Measurements from ENCODE around the gene SUGP1. TPM values are rescaled to one million over a fixed set of nuclear protein-coding genes. Genes with fewer than 3 reads are reported as not detected.
"Not testable (repeated sequence)": the region's sequence is repeated elsewhere in the genome, so short reads cannot be mapped to it uniquely, and the experiment has no call there.

SUGP1 gene
- polyA plus RNA-seq, 3 donors: 17.4 to 38.8 (median 18.1) TPM

DNA sequence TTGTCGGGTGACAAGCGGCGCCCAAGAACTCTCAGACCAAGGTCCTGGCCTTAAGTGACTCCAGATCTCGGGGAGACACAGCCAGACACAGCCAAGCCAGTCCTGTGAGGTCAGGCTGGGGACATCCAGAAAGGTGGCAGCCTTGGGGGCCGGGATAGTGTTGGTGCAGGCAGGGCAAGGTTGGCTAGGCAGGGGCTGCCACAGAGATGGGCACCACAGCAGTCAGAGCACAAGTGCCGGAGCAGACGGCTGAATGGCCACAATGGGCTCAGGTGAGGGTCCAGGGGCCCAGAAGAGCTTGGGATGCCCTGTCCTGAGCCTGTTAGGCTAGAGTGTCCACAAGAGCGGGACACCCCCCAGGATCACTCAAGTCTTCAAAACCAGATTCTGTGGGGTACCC is 32.5 kb upstream of the SUGP1 start:
- H3K4me3 ChIP-seq (replicated peaks in 1 of 3; ENCODE audit: low read depth in 2 of 3, low read length in 3 of 3): no peak overlapping the region
- no peak overlapping the region for H3K4me2 ChIP-seq (replicated peaks; ENCODE audit: extremely low read depth, low read length, poor library complexity, severe bottlenecking)
- no peak overlapping the region for H2AFZ ChIP-seq (ENCODE audit: insufficient read depth, low read depth, low read length, poor library complexity, severe bottlenecking)
- 100% methylated on average over 7 of the region's 8 CpGs for WGBS (ENCODE audit: insufficient coverage)
- H3K27ac ChIP-seq (ENCODE audit: low read depth in 1 of 2, low read length in 2 of 2): no peak overlapping the region
- no peaks in the 10 kb centered on the region for H3K4me1 ChIP-seq (ENCODE audit: control insufficient read depth in 1 of 2, insufficient read depth in 2 of 2, low read length in 2 of 2)
- Mint-ChIP-seq H3K36me3 (peaks cover 70 to 100% of the 10 kb centered on the region in 2 donors), H3K9me3 (no peaks in the 10 kb centered on the region), H3K27ac (peak overlapping the region in 1 of 7 donors; percentile 56), H3K4me1 (no peaks in the 10 kb centered on the region), H3K27me3 (ENCODE audit: low read depth in 3 of 3) (peaks cover 0 to 1% (median 0%) of the 10 kb centered on the region in 3 donors), H3K4me3 (no peak overlapping the region)
- H4K20me1 ChIP-seq (ENCODE audit: insufficient read depth, low read length): peaks cover 3% of the 10 kb centered on the region
- H3K9me3 ChIP-seq (replicated peaks in 1 of 2; ENCODE audit: control insufficient read depth in 1 of 2, insufficient read depth in 1 of 2, low read length in 2 of 2): no peaks in the 10 kb centered on the region
- no peaks in the 10 kb centered on the region for H3K27me3 ChIP-seq (ENCODE audit: control insufficient read depth in 2 of 2, insufficient read depth in 2 of 2, low read length in 2 of 2)
- no peak for TF ChIP-seq CTCF (IDR thresholded peaks at IDR 0.05)
- intact Hi-C loops (cut with micrococcal nuclease): no loop called here
- no peak for DNase-seq
- no peak overlapping the region for H3K9ac ChIP-seq (ENCODE audit: insufficient read depth, low read length, poor library complexity, severe bottlenecking)
- H3K36me3 ChIP-seq (replicated peaks in 1 of 2; ENCODE audit: control insufficient read depth in 1 of 2, insufficient read depth in 2 of 2, low read length in 2 of 2): peaks cover 84 to 100% of the 10 kb centered on the region in 2 donors
- H3K79me2 ChIP-seq (ENCODE audit: insufficient read depth, low read length): no peaks in the 10 kb centered on the region

- H2AFZ ChIP-seq (ENCODE audit: insufficient read depth, low read depth, low read length, poor library complexity, severe bottlenecking); H3K4me3 Mint-ChIP-seq; H3K9me3 Mint-ChIP-seq; H3K27me3 ChIP-seq (ENCODE audit: control insufficient read depth in 2 of 2, insufficient read depth in 2 of 2, low read length in 2 of 2); H3K4me2 ChIP-seq (replicated peaks; ENCODE audit: extremely low read depth, low read length, poor library complexity, severe bottlenecking); H3K27me3 Mint-ChIP-seq (ENCODE audit: low read depth in 3 of 3); intact Hi-C loops (cut with micrococcal nuclease); H3K4me1 Mint-ChIP-seq; H3K4me3 ChIP-seq (replicated peaks in 1 of 3; ENCODE audit: low read depth in 2 of 3, low read length in 3 of 3); H3K9me3 ChIP-seq (replicated peaks in 1 of 2; ENCODE audit: control insufficient read depth in 1 of 2, insufficient read depth in 1 of 2, low read length in 2 of 2); DNase-seq; H3K9ac ChIP-seq (ENCODE audit: insufficient read depth, low read length, poor library complexity, severe bottlenecking); H3K79me2 ChIP-seq (ENCODE audit: insufficient read depth, low read length); H3K4me1 ChIP-seq (ENCODE audit: control insufficient read depth in 1 of 2, insufficient read depth in 2 of 2, low read length in 2 of 2); H3K27ac Mint-ChIP-seq; H3K27ac ChIP-seq (ENCODE audit: low read depth in 1 of 2, low read length in 2 of 2): not testable (repeated sequence)
- H3K36me3 Mint-ChIP-seq: peaks cover 69 to 98% of the 10 kb centered on the region in 2 donors
- H3K36me3 ChIP-seq (replicated peaks in 1 of 2; ENCODE audit: control insufficient read depth in 1 of 2, insufficient read depth in 2 of 2, low read length in 2 of 2): peaks cover 89 to 100% of the 10 kb centered on the region in 2 donors
- no CpG with 5 or more reads among the region's 8 CpGs for WGBS (ENCODE audit: insufficient coverage)
- peaks cover 20% of the 10 kb centered on the region for H4K20me1 ChIP-seq (ENCODE audit: insufficient read depth, low read length)
Observed at GRCh38 chr19:19350756-19351155, 30.4 kb upstream of the SUGP1 start.

All from CD14-positive monocyte (primary cell).